MM.1S (cell line): ENCODE results near the gene PHLPP2.

ENCODE experiments used
- DNase-seq: peaks from one replicate; pipeline ENCODE4 v3.0.0-alpha.2; 2015
- H2AFZ ChIP-seq: fragments of 300-600 bp; sonication (generic); 2 replicates; pipeline ENCODE4 v1.6.0; 2016; ENCODE audit warnings: antibody characterized with exemption, low read length
- H3F3A ChIP-seq: fragments of 300-600 bp; sonication (generic); 2 replicates; pipeline ENCODE4 v1.6.1; 2016; ENCODE audit warnings: mild to moderate bottlenecking, antibody characterized with exemption, low read length, moderate library complexity, mixed read lengths; ENCODE audit not compliant: insufficient read depth
- H3K27ac ChIP-seq: fragments of 300-600 bp; sonication (generic); 2 replicates; pipeline ENCODE4 v1.5.1; 2016; ENCODE audit warnings: mild to moderate bottlenecking, low read length
- H3K27me3 ChIP-seq: fragments of 300-600 bp; sonication (generic); replicated peaks from 2 replicates; pipeline ENCODE4 v1.6.0; 2016; ENCODE audit warnings: low read length; ENCODE audit not compliant: insufficient read depth
- H3K36me3 ChIP-seq: fragments of 300-600 bp; sonication (generic); replicated peaks from 2 replicates; pipeline ENCODE4 v1.6.1; 2016; ENCODE audit warnings: mild to moderate bottlenecking, low read length, mixed read lengths; ENCODE audit not compliant: insufficient read depth
- H3K4me1 ChIP-seq: fragments of 300-600 bp; sonication (generic); 2 replicates; pipeline ENCODE4 v1.6.1; 2016; ENCODE audit warnings: low read length, mixed read lengths
- H3K4me2 ChIP-seq: fragments of 300-600 bp; sonication (generic); 2 replicates; pipeline ENCODE4 v1.6.0; 2016; ENCODE audit warnings: low read depth, low read length
- H3K4me3 ChIP-seq: fragments of 300-600 bp; sonication (generic); 2 replicates; pipeline ENCODE4 v1.5.1; 2016; ENCODE audit warnings: low read length, mixed read lengths
- H3K79me2 ChIP-seq: fragments of 300-600 bp; sonication (generic); 2 replicates; pipeline ENCODE4 v1.6.1; 2016; ENCODE audit warnings: mixed run types, low read length, mixed read lengths
- H3K9ac ChIP-seq: fragments of 300-600 bp; sonication (generic); 2 replicates; pipeline ENCODE4 v1.6.1; 2016; ENCODE audit warnings: low read length, mixed read lengths
- H3K9me2 ChIP-seq: fragments of 300-600 bp; sonication (generic); replicated peaks from 2 replicates; pipeline ENCODE4 v1.6.1; 2016; ENCODE audit warnings: mild to moderate bottlenecking, low read length, mixed read lengths; ENCODE audit not compliant: insufficient read depth
- H3K9me3 ChIP-seq: fragments of 300-600 bp; sonication (generic); replicated peaks from 2 replicates; pipeline ENCODE4 v1.6.1; 2016; ENCODE audit warnings: mild to moderate bottlenecking, low read length, mixed read lengths; ENCODE audit not compliant: insufficient read depth
- H4K20me1 ChIP-seq: fragments of 300-600 bp; sonication (generic); 2 replicates; pipeline ENCODE4 v1.6.1; 2016; ENCODE audit warnings: mild to moderate bottlenecking, low read length, moderate library complexity, mixed read lengths; ENCODE audit not compliant: insufficient read depth
- EZH2 ChIP-seq: fragments of 300-600 bp; sonication (generic); optimal IDR thresholded peaks from 2 replicates; pipeline ENCODE3; 2017; ENCODE audit warnings: low read depth, mild to moderate bottlenecking, antibody characterized with exemption, low read length, mixed read lengths
- EZH2phosphoT487 ChIP-seq: fragments of 300-600 bp; sonication (generic); IDR thresholded peaks from 2 replicates; pipeline ENCODE4 v1.6.1; 2018; ENCODE audit warnings: antibody characterized with exemption, low read length
- TF ChIP-seq, protein P1 (sequence below): fragments of 300-600 bp; sonication (generic); IDR thresholded peaks from 2 replicates; pipeline ENCODE4 v1.5.1; 2016; ENCODE audit warnings: antibody characterized with exemption, low read length, mixed read lengths

Gene PHLPP2

GRCh38 chr16:71711789-71712188 is 12.7 kb downstream of the PHLPP2 start:
- TF ChIP-seq, protein P1, sequence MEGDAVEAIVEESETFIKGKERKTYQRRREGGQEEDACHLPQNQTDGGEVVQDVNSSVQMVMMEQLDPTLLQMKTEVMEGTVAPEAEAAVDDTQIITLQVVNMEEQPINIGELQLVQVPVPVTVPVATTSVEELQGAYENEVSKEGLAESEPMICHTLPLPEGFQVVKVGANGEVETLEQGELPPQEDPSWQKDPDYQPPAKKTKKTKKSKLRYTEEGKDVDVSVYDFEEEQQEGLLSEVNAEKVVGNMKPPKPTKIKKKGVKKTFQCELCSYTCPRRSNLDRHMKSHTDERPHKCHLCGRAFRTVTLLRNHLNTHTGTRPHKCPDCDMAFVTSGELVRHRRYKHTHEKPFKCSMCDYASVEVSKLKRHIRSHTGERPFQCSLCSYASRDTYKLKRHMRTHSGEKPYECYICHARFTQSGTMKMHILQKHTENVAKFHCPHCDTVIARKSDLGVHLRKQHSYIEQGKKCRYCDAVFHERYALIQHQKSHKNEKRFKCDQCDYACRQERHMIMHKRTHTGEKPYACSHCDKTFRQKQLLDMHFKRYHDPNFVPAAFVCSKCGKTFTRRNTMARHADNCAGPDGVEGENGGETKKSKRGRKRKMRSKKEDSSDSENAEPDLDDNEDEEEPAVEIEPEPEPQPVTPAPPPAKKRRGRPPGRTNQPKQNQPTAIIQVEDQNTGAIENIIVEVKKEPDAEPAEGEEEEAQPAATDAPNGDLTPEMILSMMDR = no peak
- no peak for TF ChIP-seq EZH2phosphoT487
- no peak for TF ChIP-seq EZH2
- H3F3A ChIP-seq = peaks cover 26% of the 10 kb centered on the region
- no peaks in the 10 kb centered on the region for H4K20me1 ChIP-seq
- peak overlapping the region; percentile 12; the same call in 1 of the 2 replicates for H2AFZ ChIP-seq
- H3K79me2 ChIP-seq = peaks cover 61% of the 10 kb centered on the region
- H3K27ac ChIP-seq = peak overlapping the region; percentile 71
- DNase-seq = peak; percentile 62
- peak overlapping the region; percentile 37; the same call in 1 of the 2 replicates for H3K9ac ChIP-seq
- H3K36me3 ChIP-seq = 0 out of 2 replicates have a peak, but pooled peaks cover 4% of the 10 kb centered on the region
- peak overlapping the region; percentile 41 for H3K4me3 ChIP-seq
- H3K4me1 ChIP-seq = peaks cover 24% of the 10 kb centered on the region
- no peaks in the 10 kb centered on the region for H3K27me3 ChIP-seq
- no peaks in the 10 kb centered on the region for H3K9me3 ChIP-seq
- H3K4me2 ChIP-seq = peak overlapping the region; percentile 59
- H3K9me2 ChIP-seq = no peaks in the 10 kb centered on the region

GRCh38 chr16:71709229-71709781 is 15.2 kb downstream of the PHLPP2 start:
- no peak for DNase-seq

GRCh38 chr16:71708696-71709095 is 15.8 kb downstream of the PHLPP2 start:
- Histone ChIP-seq H2AFZ (no peak overlapping the region), H3K9me2 (no peaks in the 10 kb centered on the region), H3K9me3 (no peaks in the 10 kb centered on the region), H3K27me3 (no peaks in the 10 kb centered on the region), H3F3A (peaks cover 26% of the 10 kb centered on the region), H3K27ac (no peak overlapping the region), H3K36me3 (0 out of 2 replicates have a peak, but pooled peaks cover 4% of the 10 kb centered on the region), H3K4me2 (no peak overlapping the region), H3K9ac (no peak overlapping the region), H4K20me1 (no peaks in the 10 kb centered on the region), H3K4me1 (peaks cover 33% of the 10 kb centered on the region), H3K79me2 (peaks cover 37% of the 10 kb centered on the region), H3K4me3 (no peak overlapping the region)
- DNase-seq = no peak
- TF ChIP-seq, protein P1 = no peak
- TF ChIP-seq EZH2 (no peak), EZH2phosphoT487 (no peak)

More at GRCh38 chr16:71709229-71709781, 15.2 kb downstream of the PHLPP2 start:
- H3K79me2 ChIP-seq = peaks cover 43% of the 10 kb centered on the region
- 0 out of 2 replicates have a peak, but pooled peaks cover 4% of the 10 kb centered on the region for H3K36me3 ChIP-seq
- no peaks in the 10 kb centered on the region for H4K20me1 ChIP-seq
- no peaks in the 10 kb centered on the region for H3K27me3 ChIP-seq
- H3K9me3 ChIP-seq = no peaks in the 10 kb centered on the region
- peaks cover 33% of the 10 kb centered on the region for H3K4me1 ChIP-seq
- no peak overlapping the region for H2AFZ ChIP-seq
- peaks cover 26% of the 10 kb centered on the region for H3F3A ChIP-seq
- H3K27ac ChIP-seq = no peak overlapping the region
- no peak overlapping the region for H3K4me3 ChIP-seq
- TF ChIP-seq EZH2 (no peak), EZH2phosphoT487 (no peak)
- TF ChIP-seq, protein P1 = no peak
- no peak overlapping the region for H3K4me2 ChIP-seq
- H3K9me2 ChIP-seq = no peaks in the 10 kb centered on the region
- H3K9ac ChIP-seq = no peak overlapping the region
